Choroid plexus epithelial cell (primary cell): ENCODE results near the gene CERK.

ENCODE experiments used
- DNase-seq: peaks from one replicate; pipeline ENCODE4 v3.0.0-alpha.2; 2010; ENCODE audit warnings: low read depth
- H3K4me3 ChIP-seq: 2 replicates; pipeline ENCODE4 v1.5.1; 2011; ENCODE audit warnings: low read depth, mild to moderate bottlenecking, control low read depth, low read length, moderate library complexity
- TF ChIP-seq, protein P1 (sequence below): conservative IDR thresholded peaks from 2 replicates; pipeline ENCODE4 v1.5.1; 2011; ENCODE audit warnings: low read depth, mild to moderate bottlenecking, control low read depth, inconsistent platforms, low read length, moderate library complexity

Gene CERK

GRCh38 chr22:46693634-46694415, 44.2 kb downstream of the CERK start:
- TF ChIP-seq, protein P1, sequence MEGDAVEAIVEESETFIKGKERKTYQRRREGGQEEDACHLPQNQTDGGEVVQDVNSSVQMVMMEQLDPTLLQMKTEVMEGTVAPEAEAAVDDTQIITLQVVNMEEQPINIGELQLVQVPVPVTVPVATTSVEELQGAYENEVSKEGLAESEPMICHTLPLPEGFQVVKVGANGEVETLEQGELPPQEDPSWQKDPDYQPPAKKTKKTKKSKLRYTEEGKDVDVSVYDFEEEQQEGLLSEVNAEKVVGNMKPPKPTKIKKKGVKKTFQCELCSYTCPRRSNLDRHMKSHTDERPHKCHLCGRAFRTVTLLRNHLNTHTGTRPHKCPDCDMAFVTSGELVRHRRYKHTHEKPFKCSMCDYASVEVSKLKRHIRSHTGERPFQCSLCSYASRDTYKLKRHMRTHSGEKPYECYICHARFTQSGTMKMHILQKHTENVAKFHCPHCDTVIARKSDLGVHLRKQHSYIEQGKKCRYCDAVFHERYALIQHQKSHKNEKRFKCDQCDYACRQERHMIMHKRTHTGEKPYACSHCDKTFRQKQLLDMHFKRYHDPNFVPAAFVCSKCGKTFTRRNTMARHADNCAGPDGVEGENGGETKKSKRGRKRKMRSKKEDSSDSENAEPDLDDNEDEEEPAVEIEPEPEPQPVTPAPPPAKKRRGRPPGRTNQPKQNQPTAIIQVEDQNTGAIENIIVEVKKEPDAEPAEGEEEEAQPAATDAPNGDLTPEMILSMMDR: no peak
- DNase-seq: no peak
- H3K4me3 ChIP-seq: no peak overlapping the region

- TF ChIP-seq, protein P1: no peak
- DNase-seq: no peak
- H3K4me3 ChIP-seq: no peak overlapping the region
Measured at GRCh38 chr22:46691571-46691970, 46.5 kb downstream of the CERK start.

DNA sequence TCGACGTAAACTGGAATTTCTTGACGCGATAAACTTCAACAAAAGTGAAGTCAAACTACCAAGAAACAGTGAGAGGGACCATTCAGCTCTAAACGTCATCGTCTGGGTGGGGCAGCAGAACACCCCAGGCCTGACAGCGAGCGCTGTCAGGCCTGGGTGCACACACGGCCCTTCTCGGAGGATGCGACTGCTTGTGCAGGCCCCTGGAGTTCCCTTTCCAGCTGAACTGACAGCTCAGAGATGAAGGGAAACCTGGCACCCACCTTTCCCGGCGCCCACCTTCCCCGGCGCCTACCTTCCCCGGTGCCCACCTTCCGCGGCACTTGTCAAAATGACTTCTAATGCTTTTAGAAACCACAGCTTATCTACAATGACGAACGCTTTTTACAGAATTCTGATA, 47.9 kb downstream of the CERK start:
- TF ChIP-seq, protein P1: no peak
- no peak overlapping the region for H3K4me3 ChIP-seq

GRCh38 chr22:46688949-46689348, 49.1 kb downstream of the CERK start:
- no peak for DNase-seq
- H3K4me3 ChIP-seq: no peak overlapping the region
- TF ChIP-seq, protein P1: no peak

More for the DNA sequence above, 47.9 kb downstream of the CERK start:
- no peak for DNase-seq

- TF ChIP-seq, protein P1: no peak
- H3K4me3 ChIP-seq: no peak overlapping the region
- no peak for DNase-seq
Measured at GRCh38 chr22:46687460-46687859, 50.6 kb downstream of the CERK start.

DNA sequence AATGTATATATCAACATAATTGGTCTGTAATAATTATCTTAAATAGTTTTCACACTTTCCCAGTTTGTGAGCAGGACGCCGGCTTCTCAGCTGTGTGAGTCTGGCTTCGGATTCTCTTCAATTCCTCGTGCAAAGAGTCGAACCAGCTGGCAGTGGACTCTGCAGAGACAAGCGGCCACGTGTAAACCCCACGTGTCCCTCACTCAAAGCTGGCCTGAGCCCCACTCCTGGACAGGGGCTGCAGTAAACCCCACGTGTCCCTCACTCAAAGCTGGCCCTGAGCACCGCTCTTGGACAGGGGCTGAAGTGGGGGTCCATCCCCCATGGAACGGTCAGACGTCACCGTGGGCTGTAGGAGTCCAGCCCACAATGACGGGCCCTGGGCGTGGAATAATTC, 51.0 kb downstream of the CERK start:
- H3K4me3 ChIP-seq: no peak overlapping the region
- TF ChIP-seq, protein P1: no peak
- no peak for DNase-seq
